ENCODE results near the gene DNLZ.

The DNLZ gene

DNA sequence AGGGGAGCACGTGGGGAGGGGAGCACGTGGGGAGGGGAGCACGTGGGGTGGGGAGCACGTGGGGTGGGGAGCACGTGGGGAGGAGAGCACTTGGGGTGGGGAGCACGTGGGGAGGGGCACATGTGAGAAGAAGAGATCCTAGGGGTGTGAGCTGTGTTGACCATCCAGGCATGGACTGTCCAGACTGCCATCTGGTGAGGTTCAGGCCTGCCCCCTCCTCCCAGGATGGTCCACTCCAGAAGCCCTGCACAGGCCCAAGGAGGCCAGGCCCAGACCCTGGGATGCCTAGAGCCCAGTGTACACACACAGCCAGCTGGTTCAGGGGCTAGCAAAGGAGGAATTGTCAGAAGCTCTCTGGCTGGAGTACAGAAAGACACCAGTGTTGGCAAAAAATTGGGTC is 34.1 kb upstream of the DNLZ start:
- no peaks in the 10 kb centered on the region for H3K9me3 ChIP-seq (ENCODE audit: insufficient read depth, low read length)
- H3F3A ChIP-seq (ENCODE audit: insufficient read depth) = peaks cover 11% of the 10 kb centered on the region; the same call in 1 of the 2 replicates
- no peak overlapping the region for H3K9ac ChIP-seq (ENCODE audit: low read length)
- H3K9me2 ChIP-seq (replicated peaks; ENCODE audit: insufficient read depth, low read length) = no peaks in the 10 kb centered on the region
- no peak overlapping the region for H3K4me3 ChIP-seq (ENCODE audit: insufficient read depth, low read length, poor library complexity, severe bottlenecking)
- no peaks in the 10 kb centered on the region for H3K36me3 ChIP-seq (ENCODE audit: low read length)
- TF ChIP-seq EZH2phosphoT487 (conservative IDR thresholded peaks at IDR 0.05; ENCODE audit: low read length) = no peak
- no peak overlapping the region for H3K27ac ChIP-seq (ENCODE audit: low read depth, low read length)
- no peaks in the 10 kb centered on the region for H3K27me3 ChIP-seq (ENCODE audit: low read length)
- H3K79me2 ChIP-seq (ENCODE audit: insufficient read depth, low read length) = peaks cover 22% of the 10 kb centered on the region
- H3K4me2 ChIP-seq (ENCODE audit: low read depth, low read length, poor library complexity, severe bottlenecking) = no peak overlapping the region
- H2AFZ ChIP-seq (ENCODE audit: low read depth, low read length, severe bottlenecking) = no peak overlapping the region
- no peaks in the 10 kb centered on the region; the same call in 1 of the 2 replicates for H4K20me1 ChIP-seq (ENCODE audit: low read depth, low read length)

DNA sequence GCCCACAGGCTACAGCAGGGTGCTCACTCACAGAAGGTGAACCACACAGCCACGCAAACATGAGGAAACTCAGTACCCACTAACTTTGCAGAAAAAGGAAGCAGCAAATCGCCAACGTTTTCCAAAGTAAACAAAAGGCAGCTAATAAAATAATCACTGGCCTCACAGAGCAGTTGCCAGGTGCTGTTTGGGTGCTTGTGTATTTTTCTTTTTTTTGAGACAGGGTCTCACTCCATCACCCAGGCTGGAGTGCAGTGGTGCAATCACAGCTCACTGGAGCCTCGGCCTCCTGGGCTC is 32.6 kb upstream of the DNLZ start:
- TF ChIP-seq EZH2phosphoT487 (conservative IDR thresholded peaks at IDR 0.05; ENCODE audit: low read length) = no peak
- TF ChIP-seq, protein P1, sequence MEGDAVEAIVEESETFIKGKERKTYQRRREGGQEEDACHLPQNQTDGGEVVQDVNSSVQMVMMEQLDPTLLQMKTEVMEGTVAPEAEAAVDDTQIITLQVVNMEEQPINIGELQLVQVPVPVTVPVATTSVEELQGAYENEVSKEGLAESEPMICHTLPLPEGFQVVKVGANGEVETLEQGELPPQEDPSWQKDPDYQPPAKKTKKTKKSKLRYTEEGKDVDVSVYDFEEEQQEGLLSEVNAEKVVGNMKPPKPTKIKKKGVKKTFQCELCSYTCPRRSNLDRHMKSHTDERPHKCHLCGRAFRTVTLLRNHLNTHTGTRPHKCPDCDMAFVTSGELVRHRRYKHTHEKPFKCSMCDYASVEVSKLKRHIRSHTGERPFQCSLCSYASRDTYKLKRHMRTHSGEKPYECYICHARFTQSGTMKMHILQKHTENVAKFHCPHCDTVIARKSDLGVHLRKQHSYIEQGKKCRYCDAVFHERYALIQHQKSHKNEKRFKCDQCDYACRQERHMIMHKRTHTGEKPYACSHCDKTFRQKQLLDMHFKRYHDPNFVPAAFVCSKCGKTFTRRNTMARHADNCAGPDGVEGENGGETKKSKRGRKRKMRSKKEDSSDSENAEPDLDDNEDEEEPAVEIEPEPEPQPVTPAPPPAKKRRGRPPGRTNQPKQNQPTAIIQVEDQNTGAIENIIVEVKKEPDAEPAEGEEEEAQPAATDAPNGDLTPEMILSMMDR (IDR thresholded peaks at IDR 0.05; ENCODE audit: insufficient read depth, low read length, poor library complexity, severe bottlenecking) = no peak
- Histone ChIP-seq H3K27me3 (ENCODE audit: low read length) (no peaks in the 10 kb centered on the region), H3K27ac (ENCODE audit: low read depth, low read length) (no peak overlapping the region), H3K4me2 (ENCODE audit: low read depth, low read length, poor library complexity, severe bottlenecking) (no peak overlapping the region), H3F3A (ENCODE audit: insufficient read depth) (peaks cover 3% of the 10 kb centered on the region; the same call in 1 of the 2 replicates), H2AFZ (ENCODE audit: low read depth, low read length, severe bottlenecking) (no peak overlapping the region), H4K20me1 (ENCODE audit: low read depth, low read length) (no peaks in the 10 kb centered on the region; the same call in 1 of the 2 replicates), H3K9ac (ENCODE audit: low read length) (no peak overlapping the region), H3K79me2 (ENCODE audit: insufficient read depth, low read length) (peaks cover 22% of the 10 kb centered on the region), H3K9me3 (ENCODE audit: insufficient read depth, low read length) (no peaks in the 10 kb centered on the region), H3K4me3 (ENCODE audit: insufficient read depth, low read length, poor library complexity, severe bottlenecking) (no peak overlapping the region), H3K36me3 (ENCODE audit: low read length) (no peaks in the 10 kb centered on the region), H3K9me2 (replicated peaks; ENCODE audit: insufficient read depth, low read length) (no peaks in the 10 kb centered on the region)

DNA sequence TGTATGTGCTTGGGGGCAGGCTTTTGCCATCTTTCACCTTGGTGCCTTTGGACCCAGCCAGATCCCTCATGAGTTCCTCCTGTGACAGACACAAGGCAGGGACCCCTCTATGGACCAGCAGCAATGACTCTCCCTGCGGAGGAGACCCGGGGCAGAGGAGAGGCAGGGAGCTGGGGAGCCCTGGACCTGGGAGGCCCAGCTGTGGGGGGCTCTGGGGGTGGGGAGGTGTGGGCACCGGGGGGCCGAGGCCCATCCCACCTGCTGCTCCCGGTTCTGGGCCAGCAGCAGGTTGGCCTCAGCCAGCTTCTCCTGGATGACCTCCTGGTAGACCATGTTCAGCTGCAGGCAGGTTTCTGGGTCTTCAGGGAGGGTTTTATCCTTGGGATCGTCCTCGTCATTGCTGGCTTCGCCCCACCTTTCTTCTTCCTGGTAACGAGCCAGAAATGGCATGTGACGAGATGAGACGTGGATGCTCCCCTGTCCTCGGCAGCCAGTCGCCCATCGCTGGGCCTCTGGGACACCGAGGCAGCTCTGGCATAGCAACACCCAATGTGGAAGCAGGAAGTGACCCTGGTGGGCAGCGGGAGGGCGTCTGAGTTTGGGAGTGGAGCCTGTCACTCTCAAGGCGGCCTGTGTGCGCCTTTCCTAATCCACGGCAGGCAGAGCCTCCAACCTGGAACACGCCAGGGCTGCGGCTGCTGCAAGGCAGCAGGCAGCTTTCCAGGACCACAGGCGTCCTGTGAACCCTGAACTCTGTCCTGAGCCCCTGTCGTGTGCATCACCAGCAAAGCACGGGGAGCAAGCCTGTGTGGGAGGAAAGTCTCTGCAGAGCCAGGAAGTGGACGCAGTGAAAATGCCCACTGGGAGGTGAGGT is 32.0 kb upstream of the DNLZ start:
- no peak overlapping the region for H3K4me2 ChIP-seq (ENCODE audit: low read depth, low read length, poor library complexity, severe bottlenecking)
- no peaks in the 10 kb centered on the region for H3K27me3 ChIP-seq (ENCODE audit: low read length)
- no peak overlapping the region for H3K27ac ChIP-seq (ENCODE audit: low read depth, low read length)
- TF ChIP-seq EZH2phosphoT487 (conservative IDR thresholded peaks at IDR 0.05; ENCODE audit: low read length) = no peak
- TF ChIP-seq, protein P1 (IDR thresholded peaks at IDR 0.05; ENCODE audit: insufficient read depth, low read length, poor library complexity, severe bottlenecking) = no peak
- no peak overlapping the region for H2AFZ ChIP-seq (ENCODE audit: low read depth, low read length, severe bottlenecking)
- no peaks in the 10 kb centered on the region; the same call in 1 of the 2 replicates for H3F3A ChIP-seq (ENCODE audit: insufficient read depth)
- H3K9me3 ChIP-seq (ENCODE audit: insufficient read depth, low read length) = no peaks in the 10 kb centered on the region
- H3K36me3 ChIP-seq (ENCODE audit: low read length) = no peaks in the 10 kb centered on the region; the same call in 1 of the 2 replicates
- no peaks in the 10 kb centered on the region for H3K9me2 ChIP-seq (replicated peaks; ENCODE audit: insufficient read depth, low read length)
- H3K4me3 ChIP-seq (ENCODE audit: insufficient read depth, low read length, poor library complexity, severe bottlenecking) = no peak overlapping the region
- H3K9ac ChIP-seq (ENCODE audit: low read length) = no peak overlapping the region
- H4K20me1 ChIP-seq (ENCODE audit: low read depth, low read length) = no peaks in the 10 kb centered on the region; the same call in 1 of the 2 replicates
- peaks cover 22% of the 10 kb centered on the region for H3K79me2 ChIP-seq (ENCODE audit: insufficient read depth, low read length)

DNA sequence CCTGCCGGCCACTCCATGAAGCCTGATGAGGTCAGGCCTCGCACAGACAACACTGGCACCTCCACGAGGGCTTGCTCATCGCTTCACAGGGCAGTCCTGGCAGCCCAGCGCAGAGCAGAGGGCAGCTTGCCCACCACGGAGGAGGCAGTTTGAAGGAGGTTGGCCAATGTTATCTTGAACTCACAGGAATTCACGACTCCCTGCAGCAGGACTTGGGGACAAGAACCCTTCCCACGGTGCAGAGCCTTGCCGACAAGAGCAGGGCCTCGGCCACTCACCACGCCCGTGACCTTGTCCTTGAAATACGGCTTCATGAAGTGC is 31.4 kb upstream of the DNLZ start:
- Histone ChIP-seq H3K4me2 (ENCODE audit: low read depth, low read length, poor library complexity, severe bottlenecking) (no peak overlapping the region), H3K79me2 (ENCODE audit: insufficient read depth, low read length) (peaks cover 22% of the 10 kb centered on the region), H2AFZ (ENCODE audit: low read depth, low read length, severe bottlenecking) (no peak overlapping the region), H3F3A (ENCODE audit: insufficient read depth) (no peaks in the 10 kb centered on the region), H4K20me1 (ENCODE audit: low read depth, low read length) (no peaks in the 10 kb centered on the region; the same call in 1 of the 2 replicates), H3K27me3 (ENCODE audit: low read length) (no peaks in the 10 kb centered on the region), H3K36me3 (ENCODE audit: low read length) (no peaks in the 10 kb centered on the region; the same call in 1 of the 2 replicates), H3K9ac (ENCODE audit: low read length) (no peak overlapping the region), H3K27ac (ENCODE audit: low read depth, low read length) (no peak overlapping the region), H3K9me3 (ENCODE audit: insufficient read depth, low read length) (no peaks in the 10 kb centered on the region), H3K9me2 (replicated peaks; ENCODE audit: insufficient read depth, low read length) (no peaks in the 10 kb centered on the region), H3K4me3 (ENCODE audit: insufficient read depth, low read length, poor library complexity, severe bottlenecking) (no peak overlapping the region)
- TF ChIP-seq, protein P1 (IDR thresholded peaks at IDR 0.05; ENCODE audit: insufficient read depth, low read length, poor library complexity, severe bottlenecking) = no peak
- TF ChIP-seq EZH2phosphoT487 (conservative IDR thresholded peaks at IDR 0.05; ENCODE audit: low read length) = no peak
